Fibroblast of upper back skin (primary cell): ENCODE results near the gene IRAK3.
A peak's percentile ranks its signal among the peaks of the same experiment; 100 is the strongest.
"Not testable (repeated sequence)": the region's sequence is repeated elsewhere in the genome, so short reads cannot be mapped to it uniquely, and the experiment has no call there.

ENCODE experiments used
- DNase-seq: peaks from one replicate; pipeline ENCODE4 v3.0.0-alpha.2; 2013

The IRAK3 gene

GRCh38 chr12:66268562-66268961 is 79.5 kb downstream of the IRAK3 start:
- DNase-seq, result no peak

DNA sequence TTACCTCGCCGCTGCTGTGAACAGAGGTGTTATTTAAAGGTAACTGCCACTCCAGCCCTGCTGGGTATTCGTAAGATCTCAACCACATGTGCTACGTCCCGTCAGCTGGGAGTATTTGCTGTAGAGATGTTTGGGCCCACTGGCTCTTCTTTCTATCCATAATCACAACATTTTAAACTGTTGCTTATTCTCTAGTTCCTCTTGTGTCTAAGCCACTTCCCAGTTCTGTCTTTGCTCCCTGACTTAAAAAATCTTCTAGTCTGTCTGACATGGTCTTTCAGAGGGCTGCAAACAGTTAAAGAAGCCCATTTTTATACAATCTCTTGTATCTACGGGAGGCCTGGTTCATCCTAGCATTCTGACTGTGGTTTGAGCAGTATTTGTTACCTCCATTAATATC is 80.1 kb downstream of the IRAK3 start:
- no peak for DNase-seq

GRCh38 chr12:66269757-66270383 is 80.9 kb downstream of the IRAK3 start:
- DNase-seq, result peak; percentile 63

GRCh38 chr12:66270613-66271012 is 81.6 kb downstream of the IRAK3 start:
- no peak for DNase-seq

- no peak for DNase-seq
Measured at GRCh38 chr12:66272650-66273049, 83.6 kb downstream of the IRAK3 start.

DNA sequence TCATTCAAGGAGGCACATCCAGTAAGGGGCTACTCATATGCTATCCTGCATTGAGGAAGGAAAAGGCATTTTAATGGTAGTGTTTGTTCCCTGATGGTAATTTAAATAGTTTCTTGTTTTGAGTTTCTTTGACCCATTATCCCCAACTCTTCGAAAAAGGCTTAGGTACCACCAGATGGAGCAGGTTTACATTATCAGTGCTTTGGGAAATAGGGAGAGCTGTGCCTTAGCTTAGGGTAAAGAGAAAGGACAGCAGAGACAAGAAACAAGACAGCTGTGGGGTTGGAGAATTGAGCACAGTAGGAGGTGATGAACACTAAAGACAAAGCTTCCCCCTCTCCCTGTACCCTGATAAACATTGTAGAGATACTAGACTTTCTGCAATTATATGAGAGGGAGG is 84.1 kb downstream of the IRAK3 start:
- no peak for DNase-seq

GRCh38 chr12:66275040-66275439 is 86.0 kb downstream of the IRAK3 start:
- DNase-seq, result no peak

DNA sequence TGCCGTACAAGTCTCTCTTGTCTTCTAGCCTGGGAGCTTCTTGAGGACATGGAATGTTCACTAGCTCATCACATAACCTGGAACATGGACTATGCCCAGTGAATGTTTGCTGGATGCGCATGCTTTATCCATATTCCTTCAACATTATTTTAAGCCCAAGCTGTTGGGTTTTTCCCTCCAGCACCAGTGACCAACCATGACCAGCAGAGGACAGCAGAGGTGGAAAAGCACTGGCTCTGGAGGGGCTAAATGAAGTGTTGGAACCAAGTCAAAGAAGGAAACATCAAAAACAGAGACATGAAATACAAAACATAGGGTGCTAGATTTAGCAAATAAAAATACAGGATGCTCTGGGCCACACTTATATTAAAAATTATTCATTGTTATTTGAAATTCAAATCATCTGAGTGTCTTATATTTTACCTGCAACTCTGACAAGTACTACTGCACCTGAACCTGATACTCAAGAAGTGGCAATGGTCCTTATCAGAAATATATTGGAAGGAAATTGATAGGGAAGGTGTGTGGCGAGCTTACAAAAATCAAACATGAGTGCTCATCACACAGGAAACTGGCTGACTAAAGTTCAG is 90.2 kb downstream of the IRAK3 start:
- DNase-seq, result peak; percentile 30

DNA sequence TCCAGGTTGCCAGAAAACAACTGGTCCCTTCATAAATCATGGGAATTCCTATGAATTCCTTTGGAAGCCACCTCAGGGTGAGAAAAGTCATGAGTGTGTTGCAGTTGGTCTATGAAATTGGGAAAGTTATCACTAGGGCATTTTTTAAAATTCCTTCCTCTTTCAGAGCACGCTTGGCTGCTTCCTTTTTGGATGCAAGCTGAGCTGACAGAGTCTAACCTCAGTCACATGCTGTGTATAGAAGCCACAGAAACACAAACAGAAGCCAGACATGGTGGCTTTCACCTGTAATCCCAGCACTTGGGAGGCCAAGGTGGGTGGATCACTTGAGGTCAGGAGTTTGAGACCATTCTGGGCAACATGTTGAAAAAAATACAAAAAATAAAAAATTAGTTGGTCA is 91.5 kb downstream of the IRAK3 start:
- no peak for DNase-seq

GRCh38 chr12:66282244-66282643 is 93.2 kb downstream of the IRAK3 start:
- DNase-seq, result no peak

- DNase-seq, result no peak
Measured at GRCh38 chr12:66287275-66287674, 98.3 kb downstream of the IRAK3 start.

- no peak for DNase-seq
Measured at GRCh38 chr12:66288121-66288520, 99.1 kb downstream of the IRAK3 start.

DNA sequence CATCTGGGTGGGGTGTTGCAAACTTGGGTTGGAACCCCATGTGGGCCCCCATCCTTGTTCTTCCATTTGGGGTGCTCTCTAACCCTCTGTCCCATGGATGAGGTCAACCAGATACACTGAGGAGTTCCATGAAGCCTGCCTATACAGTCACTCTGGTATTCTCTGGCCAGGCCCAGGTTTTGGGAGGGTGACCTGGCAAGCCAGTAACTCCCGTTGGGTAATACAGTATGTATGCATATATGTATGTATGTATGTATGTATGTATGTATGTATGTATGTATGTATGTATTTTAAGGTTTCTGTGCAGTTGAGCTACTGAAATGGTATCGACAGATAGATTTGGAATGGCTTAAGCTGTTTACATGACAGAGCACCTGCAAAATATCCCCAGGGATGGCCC is 100.5 kb downstream of the IRAK3 start:
- no peak for DNase-seq

DNA sequence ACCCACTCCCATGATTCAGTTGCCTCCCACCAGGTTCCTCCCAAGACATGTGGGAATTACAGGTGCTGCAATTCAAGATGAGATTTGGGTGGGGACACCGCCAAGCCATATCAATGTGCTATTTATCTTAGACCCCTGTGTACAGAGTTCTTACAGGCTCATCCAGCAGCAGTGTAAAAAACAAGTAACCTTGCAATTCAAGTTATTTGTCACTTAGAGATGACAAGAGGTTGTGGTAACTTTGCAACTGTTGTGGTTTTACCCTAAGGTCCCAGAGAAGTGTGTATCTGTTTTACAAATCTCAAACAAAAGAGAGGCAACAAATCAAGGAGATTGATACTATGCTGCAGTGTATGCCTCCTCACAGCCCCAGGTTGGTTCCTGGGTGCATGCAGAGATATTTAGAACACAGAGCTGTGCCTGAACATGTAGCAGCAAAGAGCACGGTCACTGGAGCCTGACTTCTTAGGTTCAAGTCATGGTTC is 101.7 kb downstream of the IRAK3 start:
- no peak for DNase-seq

- no peak for DNase-seq
Measured at GRCh38 chr12:66296176-66296683, 107.2 kb downstream of the IRAK3 start.

GRCh38 chr12:66297080-66297479 is 108.1 kb downstream of the IRAK3 start:
- no peak for DNase-seq

DNA sequence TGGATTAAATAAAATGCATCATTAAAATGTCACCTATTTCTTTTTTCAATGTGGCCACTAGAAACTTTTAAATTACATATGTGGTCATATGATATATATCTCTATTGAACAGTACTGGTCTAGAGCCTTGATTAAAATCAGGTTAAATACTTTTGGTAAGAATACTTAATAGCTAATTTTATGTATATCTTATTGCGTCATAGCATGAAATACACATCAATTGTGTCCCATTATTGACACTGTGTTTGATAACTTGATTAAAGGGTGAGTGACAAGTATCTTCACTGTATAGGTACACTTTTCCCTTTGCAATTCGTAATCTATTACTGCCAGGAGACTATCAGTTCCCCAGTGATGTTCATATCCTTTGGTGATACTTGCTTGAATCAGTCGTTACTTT is 108.9 kb downstream of the IRAK3 start:
- no peak for DNase-seq

DNA sequence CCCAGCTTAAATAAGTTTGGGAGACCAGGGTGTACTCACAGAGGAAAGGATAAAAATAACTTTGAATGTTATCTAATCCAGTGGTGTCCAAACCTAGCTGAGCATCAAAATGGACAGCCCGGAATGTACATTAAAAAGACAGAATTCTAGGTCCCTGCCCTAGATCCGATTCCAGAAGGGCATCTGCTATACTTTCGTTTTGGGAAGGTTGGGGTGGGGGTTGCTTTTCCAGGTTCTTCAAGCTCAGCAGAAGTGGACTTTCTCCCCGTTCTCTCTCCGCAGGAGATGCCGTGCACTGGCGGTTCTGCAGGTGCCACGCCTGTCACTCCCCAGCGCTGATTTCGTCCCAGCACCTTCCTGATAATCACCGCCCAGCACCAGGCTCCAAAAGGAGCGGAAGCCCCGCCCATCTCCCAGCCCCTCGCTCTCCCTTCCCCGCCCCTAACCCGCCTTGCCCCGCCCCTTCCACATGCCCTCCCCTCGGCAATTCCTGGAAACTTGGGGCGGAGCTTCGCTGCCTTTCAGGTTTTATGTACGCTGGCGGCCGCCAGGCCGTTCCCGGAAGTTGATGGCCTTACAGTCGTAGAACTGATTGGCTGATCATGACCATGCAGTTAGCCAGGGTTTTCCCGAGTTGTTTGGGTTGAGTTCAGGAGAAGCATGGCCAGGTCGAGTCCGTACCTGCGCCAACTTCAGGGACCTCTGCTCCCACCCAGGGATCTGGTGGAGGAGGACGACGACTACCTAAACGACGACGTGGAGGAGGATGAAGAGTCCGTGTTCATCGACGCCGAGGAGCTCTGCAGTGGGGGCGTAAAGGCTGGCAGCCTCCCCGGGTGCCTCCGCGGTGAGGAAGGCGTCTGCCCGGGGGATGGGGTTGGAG is 113.2 kb downstream of the IRAK3 start, which contains the start of gene HELB:
TSS of gene HELB (plus strand) at position 550 of the 883 bp plus-strand sequence. CDS start at position 661, 111 bp downstream.
- peak; percentile 97 for DNase-seq

GRCh38 chr12:66302827-66303169 is 113.8 kb downstream of the IRAK3 start:
- no peak for DNase-seq

DNA sequence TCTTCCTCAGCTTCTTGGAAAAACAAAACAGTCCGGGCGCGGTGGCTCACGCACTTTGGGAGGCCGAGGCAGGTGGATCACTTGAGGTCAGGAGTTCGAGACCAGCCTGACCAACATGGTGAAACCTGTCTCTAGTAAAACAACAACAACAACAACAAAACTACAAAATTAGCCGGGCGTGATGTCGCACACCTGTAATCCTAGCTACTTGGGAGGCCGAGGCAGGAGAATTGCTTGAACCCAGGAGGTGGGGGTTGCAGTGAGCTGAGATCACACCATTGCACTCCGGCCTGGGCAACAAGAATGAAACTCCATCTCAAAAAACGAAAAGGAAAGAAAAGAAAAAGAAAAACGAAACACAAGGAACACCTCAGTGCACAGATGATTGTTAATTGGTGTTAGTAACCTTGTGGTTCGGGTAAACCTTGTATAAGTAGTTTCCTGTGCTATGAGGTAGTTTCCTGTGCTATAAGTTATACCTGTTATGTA is 114.3 kb downstream of the IRAK3 start:
- DNase-seq, result not testable (repeated sequence)
